Activated T-helper 9 cell treated with anti-CD3 and anti-CD28 coated beads, Interleukin-2, amount 50 U/mL, for 16 hours (primary cell): ENCODE results near the gene PDZD8.
"Not testable (repeated sequence)": the region's sequence is repeated elsewhere in the genome, so short reads cannot be mapped to it uniquely, and the experiment has no call there.

Experiments
- DNase-seq: peaks from one replicate; pipeline ENCODE4 v3.0.0-alpha.2; 2020; ENCODE audit warnings: low read depth

Gene PDZD8

GRCh38 chr10:117290872-117291271, 84.4 kb downstream of the PDZD8 start:
- not testable (repeated sequence) for DNase-seq

- DNase-seq = no peak
Measured at GRCh38 chr10:117284716-117285494, 90.3 kb downstream of the PDZD8 start.

DNA sequence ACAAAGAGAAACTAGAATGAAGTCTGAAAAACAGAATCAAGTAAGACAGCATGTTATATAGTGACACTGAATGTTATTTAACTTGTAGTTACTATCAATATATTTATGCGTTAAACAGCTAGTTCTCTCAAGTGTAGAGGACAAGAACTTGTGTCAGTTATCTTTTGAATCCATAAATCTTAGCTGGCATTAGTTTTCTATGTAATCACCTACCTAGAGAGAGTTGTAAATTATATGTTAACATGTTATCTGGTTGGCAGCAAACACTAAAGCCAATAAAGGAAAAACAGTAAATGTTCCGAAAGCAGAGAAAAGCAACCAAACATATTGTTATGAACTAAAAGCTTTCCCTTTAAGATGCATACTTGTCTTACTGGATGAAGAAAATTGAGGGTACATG, 97.6 kb downstream of the PDZD8 start:
- DNase-seq = no peak

DNA sequence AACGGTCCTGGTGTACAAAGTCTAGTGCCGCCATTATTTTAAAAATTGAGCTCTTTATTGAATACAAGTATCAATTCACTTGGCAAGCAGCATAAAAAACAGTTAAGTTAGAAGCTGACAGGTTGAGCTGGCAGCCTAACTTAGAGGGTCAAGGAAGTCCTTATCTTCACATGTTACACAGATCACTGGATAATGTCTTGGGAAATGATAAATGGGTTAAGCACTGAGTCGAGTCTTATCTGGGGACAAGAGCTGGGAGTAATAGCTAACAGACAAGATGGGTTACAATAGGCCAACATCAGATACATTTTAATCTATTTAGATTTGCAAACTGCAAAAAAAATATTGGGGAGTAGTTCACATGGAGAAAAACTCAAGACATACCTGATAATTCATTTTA, 100.1 kb downstream of the PDZD8 start:
- no peak for DNase-seq

DNA sequence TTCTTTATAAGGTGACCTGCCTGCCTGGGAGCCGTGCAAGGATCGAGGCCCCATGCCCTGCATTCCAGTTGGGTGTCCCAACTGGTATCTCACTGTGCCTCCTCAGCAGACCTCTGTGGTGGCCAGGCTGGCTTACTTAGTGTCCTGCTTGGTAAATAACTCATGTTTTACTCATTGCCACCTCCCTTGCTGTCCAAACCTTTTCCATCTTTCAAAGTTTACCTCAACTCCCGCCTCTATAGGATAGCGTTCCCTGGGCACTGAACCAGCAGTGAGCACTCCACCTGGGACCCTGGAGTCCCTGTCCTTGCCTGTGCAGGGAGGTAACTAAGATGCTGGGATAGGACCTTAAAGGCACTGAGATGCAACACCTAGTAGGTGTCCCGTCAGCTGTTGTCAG, 100.7 kb downstream of the PDZD8 start:
- no peak for DNase-seq

GRCh38 chr10:117273980-117274379, 101.3 kb downstream of the PDZD8 start:
- DNase-seq = no peak

GRCh38 chr10:117272195-117273076, 102.8 kb downstream of the PDZD8 start:
- no peak for DNase-seq

DNA sequence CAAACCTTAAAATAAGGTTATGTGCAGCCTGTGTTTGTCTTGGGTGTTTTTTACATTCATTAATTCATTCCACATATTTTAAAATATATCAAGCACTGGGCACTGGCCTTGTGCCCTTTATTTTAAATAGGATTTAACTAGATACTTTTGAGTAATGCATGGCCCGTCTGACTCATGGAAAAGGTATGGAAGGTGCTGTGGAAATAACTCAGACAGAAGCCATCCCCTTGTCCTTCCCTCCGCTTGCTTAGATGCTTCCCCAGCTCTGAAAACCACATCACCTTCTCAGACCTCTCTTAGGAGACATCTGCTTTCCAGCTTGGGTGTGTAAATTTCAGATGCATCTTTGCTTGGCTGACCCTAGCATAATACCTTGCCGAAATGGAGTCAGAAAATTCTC, 103.8 kb downstream of the PDZD8 start:
- no peak for DNase-seq

GRCh38 chr10:117268907-117269306, 106.3 kb downstream of the PDZD8 start:
- no peak for DNase-seq

DNA sequence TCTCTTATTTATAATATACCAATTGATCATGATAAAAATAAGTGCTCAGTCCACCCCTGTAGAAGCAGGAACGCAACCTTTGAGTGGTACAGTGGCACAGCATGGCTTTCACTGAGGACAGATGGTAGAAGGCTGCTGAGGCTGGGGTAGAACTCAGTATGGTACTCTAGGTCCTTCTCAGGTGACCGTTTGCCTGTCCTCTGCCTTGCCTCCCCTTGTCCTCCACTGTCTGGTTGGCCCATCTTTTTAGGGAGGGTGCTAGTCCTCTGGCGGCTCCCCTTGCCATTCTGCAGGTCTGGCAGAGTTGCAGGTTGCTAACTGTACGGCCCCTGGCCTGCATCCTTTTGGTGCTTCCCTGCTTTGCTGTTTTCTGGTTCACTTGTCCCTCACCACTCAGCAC, 107.0 kb downstream of the PDZD8 start:
- no peak for DNase-seq

DNA sequence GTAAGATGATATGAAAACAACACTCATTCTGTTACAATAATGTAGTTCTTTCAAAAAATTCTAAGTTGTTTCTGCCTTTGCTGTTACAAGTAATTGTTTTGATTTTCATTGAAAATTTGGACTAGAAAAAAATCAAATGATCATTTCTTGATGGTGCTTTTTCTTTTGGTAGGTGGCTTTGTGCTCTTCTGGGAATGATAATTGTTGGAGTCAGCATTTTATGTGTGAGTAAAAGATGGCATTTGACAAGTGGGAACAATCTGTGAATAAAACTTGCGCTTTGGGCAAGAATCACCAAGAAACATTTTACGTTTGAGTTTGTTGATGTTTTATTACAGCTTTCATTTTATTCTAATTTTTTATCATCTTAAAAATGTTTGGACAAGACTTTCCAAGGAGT, 108.4 kb downstream of the PDZD8 start:
- DNase-seq = no peak

DNA sequence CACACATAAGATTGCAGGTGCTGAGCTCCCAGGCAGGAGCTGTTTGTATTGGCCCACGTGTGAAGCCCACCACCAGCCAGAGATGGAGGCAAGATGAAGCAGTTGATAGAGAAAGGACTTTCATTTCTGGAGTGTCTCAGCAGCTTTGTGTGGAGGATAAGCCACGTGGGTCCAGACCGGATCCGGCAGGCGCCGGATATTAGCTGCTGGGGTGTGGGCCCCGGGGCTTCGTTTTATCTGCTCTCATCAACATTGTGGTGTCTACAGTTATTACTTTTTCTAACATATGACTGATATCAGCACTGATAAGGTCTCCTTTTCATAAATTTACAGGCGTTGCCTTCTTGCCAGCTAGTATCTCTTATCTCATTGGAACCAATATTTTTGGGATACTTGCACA, 108.8 kb downstream of the PDZD8 start:
- DNase-seq = no peak

GRCh38 chr10:117264782-117265181, 110.5 kb downstream of the PDZD8 start:
- no peak for DNase-seq

GRCh38 chr10:117262903-117263293, 112.3 kb downstream of the PDZD8 start:
- DNase-seq = no peak

- DNase-seq = no peak
Measured at GRCh38 chr10:117262291-117262902, 112.8 kb downstream of the PDZD8 start.

DNA sequence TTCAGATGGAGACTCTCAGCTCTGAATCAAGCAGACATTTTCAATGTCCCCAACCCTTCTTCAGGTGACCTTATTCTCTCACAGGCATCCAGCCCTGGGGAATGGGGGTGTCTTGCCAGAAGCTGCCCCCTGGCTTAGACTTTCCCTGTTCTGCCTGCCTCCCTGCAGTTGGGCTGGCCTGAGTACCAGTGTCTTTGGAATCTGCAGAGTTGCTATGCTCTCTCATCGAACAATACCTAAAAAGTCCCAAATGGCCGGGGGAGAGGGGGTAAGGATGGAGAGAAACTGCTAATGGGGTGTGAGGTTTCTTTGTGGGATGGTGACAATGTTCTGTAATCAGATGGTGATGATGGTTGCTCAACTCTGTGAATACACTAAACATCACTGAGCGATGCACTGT, 113.7 kb downstream of the PDZD8 start:
- no peak for DNase-seq

- no peak for DNase-seq
Measured at GRCh38 chr10:117260084-117260483, 115.2 kb downstream of the PDZD8 start.

DNA sequence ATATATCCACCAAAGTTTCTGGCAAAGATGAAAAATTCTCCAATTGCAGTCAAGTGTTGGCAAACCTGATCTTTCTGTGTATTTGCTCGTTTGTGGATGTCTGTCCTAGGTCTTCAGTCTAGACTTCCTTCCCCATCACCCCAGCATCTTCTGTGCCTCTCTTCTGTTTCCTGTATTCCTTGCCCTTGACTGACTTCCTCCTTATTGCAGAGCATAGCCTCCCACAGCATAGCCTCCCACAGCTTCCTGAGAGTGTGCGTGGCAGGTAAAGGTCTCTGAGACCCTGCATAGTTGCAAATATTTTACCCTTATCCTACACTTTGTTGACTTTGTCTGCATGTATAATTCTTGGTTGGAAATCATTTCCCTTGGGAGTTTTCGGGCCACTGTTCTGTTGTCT, 116.0 kb downstream of the PDZD8 start:
- DNase-seq = no peak

- no peak for DNase-seq
Measured at GRCh38 chr10:117257721-117258120, 117.5 kb downstream of the PDZD8 start.

DNA sequence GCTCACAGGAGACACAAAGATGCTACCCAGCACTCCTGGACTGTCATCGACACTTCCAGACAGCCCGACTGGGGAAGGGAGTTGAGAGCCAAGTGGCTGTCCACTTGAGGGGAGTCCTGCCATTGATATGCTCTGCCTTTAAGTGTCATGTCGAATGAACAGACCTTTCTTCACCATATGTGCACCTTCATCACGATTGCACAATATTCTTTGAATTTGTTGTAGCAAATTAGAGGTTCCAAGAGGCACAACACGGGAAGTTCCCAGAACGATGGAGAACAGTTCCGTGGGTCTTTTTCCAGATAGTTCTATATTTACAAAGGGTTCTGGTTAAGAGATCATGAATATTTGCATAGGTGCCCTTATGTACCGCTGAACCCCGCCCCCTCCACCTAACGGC, 118.3 kb downstream of the PDZD8 start:
- no peak for DNase-seq

- no peak for DNase-seq
Measured at GRCh38 chr10:117255835-117256460, 119.3 kb downstream of the PDZD8 start.
